ENCODE results near the gene CLDN1. TPM values are rescaled to one million over a fixed set of nuclear protein-coding genes. Genes with fewer than 3 reads are reported as not detected.

The CLDN1 gene
- polyA plus RNA-seq, 1 donor from 2014 or later: 1.3 TPM

GRCh38 chr3:190291994-190292584 lies 30.2 kb downstream of the CLDN1 start:
- H3F3A ChIP-seq (ENCODE audit: insufficient read depth, low read length, poor library complexity, severe bottlenecking): no peaks in the 10 kb centered on the region
- H3K36me3 ChIP-seq (ENCODE audit: insufficient read depth, low read length): no peaks in the 10 kb centered on the region
- H3K9ac ChIP-seq (ENCODE audit: low read length): no peak overlapping the region
- H3K4me3 ChIP-seq (ENCODE audit: low read length): no peak overlapping the region
- no peak overlapping the region for H2AFZ ChIP-seq (ENCODE audit: low read depth, low read length)
- H3K9me3 ChIP-seq (ENCODE audit: low read length): no peaks in the 10 kb centered on the region
- H3K4me2 ChIP-seq (ENCODE audit: low read length): no peak overlapping the region
- no peaks in the 10 kb centered on the region for H3K79me2 ChIP-seq (replicated peaks; ENCODE audit: insufficient read depth, low read length)
- H4K20me1 ChIP-seq (ENCODE audit: insufficient read depth): no peaks in the 10 kb centered on the region
- H3K9me2 ChIP-seq (ENCODE audit: insufficient read depth, low read length): no peaks in the 10 kb centered on the region
- no peak overlapping the region for H3K27ac ChIP-seq (ENCODE audit: low read length)
- no peaks in the 10 kb centered on the region for H3K27me3 ChIP-seq (ENCODE audit: insufficient read depth, low read depth, low read length)
- TF ChIP-seq SMC3 (conservative IDR thresholded peaks at IDR 0.05; ENCODE audit: poor library complexity) (no peak), RAD21 (conservative IDR thresholded peaks at IDR 0.05) (no peak), CTCF (IDR thresholded peaks at IDR 0.05; ENCODE audit: poor library complexity, severe bottlenecking) (no peak), MXI1 (conservative IDR thresholded peaks at IDR 0.05; ENCODE audit: poor library complexity, severe bottlenecking) (no peak), POLR2AphosphoS5 (IDR thresholded peaks at IDR 0.05) (no peak), EZH2 (IDR thresholded peaks at IDR 0.05; ENCODE audit: borderline replicate concordance, insufficient read depth, low read length, poor library complexity, severe bottlenecking) (no peak), TAF1 (IDR thresholded peaks at IDR 0.05; ENCODE audit: low read depth) (no peak), EP300 (conservative IDR thresholded peaks at IDR 0.05; ENCODE audit: poor library complexity, severe bottlenecking) (no peak)
- TF ChIP-seq, protein P1, sequence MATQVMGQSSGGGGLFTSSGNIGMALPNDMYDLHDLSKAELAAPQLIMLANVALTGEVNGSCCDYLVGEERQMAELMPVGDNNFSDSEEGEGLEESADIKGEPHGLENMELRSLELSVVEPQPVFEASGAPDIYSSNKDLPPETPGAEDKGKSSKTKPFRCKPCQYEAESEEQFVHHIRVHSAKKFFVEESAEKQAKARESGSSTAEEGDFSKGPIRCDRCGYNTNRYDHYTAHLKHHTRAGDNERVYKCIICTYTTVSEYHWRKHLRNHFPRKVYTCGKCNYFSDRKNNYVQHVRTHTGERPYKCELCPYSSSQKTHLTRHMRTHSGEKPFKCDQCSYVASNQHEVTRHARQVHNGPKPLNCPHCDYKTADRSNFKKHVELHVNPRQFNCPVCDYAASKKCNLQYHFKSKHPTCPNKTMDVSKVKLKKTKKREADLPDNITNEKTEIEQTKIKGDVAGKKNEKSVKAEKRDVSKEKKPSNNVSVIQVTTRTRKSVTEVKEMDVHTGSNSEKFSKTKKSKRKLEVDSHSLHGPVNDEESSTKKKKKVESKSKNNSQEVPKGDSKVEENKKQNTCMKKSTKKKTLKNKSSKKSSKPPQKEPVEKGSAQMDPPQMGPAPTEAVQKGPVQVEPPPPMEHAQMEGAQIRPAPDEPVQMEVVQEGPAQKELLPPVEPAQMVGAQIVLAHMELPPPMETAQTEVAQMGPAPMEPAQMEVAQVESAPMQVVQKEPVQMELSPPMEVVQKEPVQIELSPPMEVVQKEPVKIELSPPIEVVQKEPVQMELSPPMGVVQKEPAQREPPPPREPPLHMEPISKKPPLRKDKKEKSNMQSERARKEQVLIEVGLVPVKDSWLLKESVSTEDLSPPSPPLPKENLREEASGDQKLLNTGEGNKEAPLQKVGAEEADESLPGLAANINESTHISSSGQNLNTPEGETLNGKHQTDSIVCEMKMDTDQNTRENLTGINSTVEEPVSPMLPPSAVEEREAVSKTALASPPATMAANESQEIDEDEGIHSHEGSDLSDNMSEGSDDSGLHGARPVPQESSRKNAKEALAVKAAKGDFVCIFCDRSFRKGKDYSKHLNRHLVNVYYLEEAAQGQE (IDR thresholded peaks at IDR 0.05; ENCODE audit: borderline replicate concordance): no peak

DNA sequence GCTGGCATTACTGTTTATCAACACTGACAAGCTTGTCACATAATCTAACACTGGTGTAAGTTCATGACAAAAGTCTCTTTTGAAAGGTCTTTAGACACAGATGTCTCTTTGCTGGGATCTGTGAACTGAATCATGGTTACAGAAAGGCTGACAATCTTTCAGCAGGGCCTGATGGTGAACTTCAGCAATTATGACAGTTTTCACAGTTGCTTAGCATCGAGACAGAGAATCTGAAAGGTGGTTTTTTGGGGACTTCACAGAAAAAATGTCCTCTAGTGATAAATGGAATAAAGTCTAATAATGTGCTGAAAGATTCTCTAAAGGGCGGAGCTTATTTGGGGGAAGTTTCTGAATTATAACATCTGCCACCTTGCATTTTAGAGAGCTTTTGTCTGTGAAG lies 32.3 kb downstream of the CLDN1 start:
- no peaks in the 10 kb centered on the region for H3K9me3 ChIP-seq (ENCODE audit: low read length)
- no peak overlapping the region for H3K9ac ChIP-seq (ENCODE audit: low read length)
- H3K36me3 ChIP-seq (ENCODE audit: insufficient read depth, low read length): no peaks in the 10 kb centered on the region
- H3K9me2 ChIP-seq (ENCODE audit: insufficient read depth, low read length): no peaks in the 10 kb centered on the region
- no peaks in the 10 kb centered on the region for H3F3A ChIP-seq (ENCODE audit: insufficient read depth, low read length, poor library complexity, severe bottlenecking)
- H3K79me2 ChIP-seq (replicated peaks; ENCODE audit: insufficient read depth, low read length): no peaks in the 10 kb centered on the region
- H3K4me2 ChIP-seq (ENCODE audit: low read length): no peak overlapping the region
- H4K20me1 ChIP-seq (ENCODE audit: insufficient read depth): no peaks in the 10 kb centered on the region
- H3K27ac ChIP-seq (ENCODE audit: low read length): no peak overlapping the region
- no peaks in the 10 kb centered on the region for H3K27me3 ChIP-seq (ENCODE audit: insufficient read depth, low read depth, low read length)
- no peak overlapping the region for H2AFZ ChIP-seq (ENCODE audit: low read depth, low read length)
- no peak overlapping the region for H3K4me3 ChIP-seq (ENCODE audit: low read length)
- TF ChIP-seq EZH2 (IDR thresholded peaks at IDR 0.05; ENCODE audit: borderline replicate concordance, insufficient read depth, low read length, poor library complexity, severe bottlenecking) (no peak), TAF1 (IDR thresholded peaks at IDR 0.05; ENCODE audit: low read depth) (no peak), SMC3 (conservative IDR thresholded peaks at IDR 0.05; ENCODE audit: poor library complexity) (no peak), CTCF (IDR thresholded peaks at IDR 0.05; ENCODE audit: poor library complexity, severe bottlenecking) (no peak), RAD21 (conservative IDR thresholded peaks at IDR 0.05) (no peak), EP300 (conservative IDR thresholded peaks at IDR 0.05; ENCODE audit: poor library complexity, severe bottlenecking) (peak; percentile 27), MXI1 (conservative IDR thresholded peaks at IDR 0.05; ENCODE audit: poor library complexity, severe bottlenecking) (no peak)
- TF ChIP-seq, protein P1 (IDR thresholded peaks at IDR 0.05; ENCODE audit: borderline replicate concordance): no peak
